HL-60/S4 treated with retinoic acid at 250 ng/mL for 4 days and 3 days (cell line): ENCODE data around the gene TDRD6.

Source experiments
- in situ Hi-C: fragments of 300-500 bp; cut with MboI; formaldehyde crosslinking; loops from 2 replicates; pipeline ENCODE4 v1.7.0; 2022; ENCODE audit warnings: low sequenced_read_pairs

Gene TDRD6

GRCh38 chr6:46688117-46688965 lies 656 bp downstream of the TDRD6 start:
- in situ Hi-C loops = no loop called here

DNA sequence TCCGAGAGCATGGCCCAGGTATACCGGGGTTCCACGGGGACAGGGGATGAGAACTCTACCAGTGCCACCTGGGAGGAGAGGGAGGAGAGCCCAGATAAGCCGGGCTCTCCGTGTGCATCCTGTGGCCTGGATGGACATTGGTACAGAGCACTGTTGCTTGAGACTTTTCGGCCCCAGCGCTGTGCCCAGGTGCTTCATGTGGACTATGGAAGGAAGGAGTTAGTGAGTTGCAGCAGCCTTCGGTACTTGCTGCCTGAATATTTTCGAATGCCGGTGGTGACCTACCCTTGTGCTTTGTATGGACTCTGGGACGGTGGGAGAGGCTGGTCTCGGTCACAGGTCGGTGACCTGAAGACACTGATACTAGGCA lies 1.3 kb downstream of the TDRD6 start:
- in situ Hi-C loops = no loop called here

DNA sequence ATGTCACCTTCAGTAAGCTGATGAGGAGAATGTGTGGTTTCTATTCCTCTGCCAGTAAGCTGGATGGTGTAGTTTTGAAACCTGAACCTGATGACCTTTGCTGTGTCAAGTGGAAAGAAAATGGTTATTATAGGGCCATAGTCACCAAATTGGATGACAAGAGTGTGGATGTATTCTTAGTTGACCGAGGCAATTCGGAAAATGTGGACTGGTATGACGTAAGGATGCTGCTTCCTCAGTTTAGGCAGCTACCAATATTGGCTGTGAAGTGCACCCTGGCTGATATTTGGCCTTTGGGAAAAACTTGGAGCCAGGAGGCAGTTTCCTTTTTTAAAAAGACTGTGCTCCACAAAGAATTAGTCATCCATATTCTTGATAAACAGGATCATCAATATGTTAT lies 2.0 kb downstream of the TDRD6 start:
- in situ Hi-C loops = no loop called here

GRCh38 chr6:46690141-46690755 lies 2.6 kb downstream of the TDRD6 start:
- in situ Hi-C loops = no loop called here

- in situ Hi-C loops = no loop called here
These were observed 3.3 kb downstream of the TDRD6 start for GRCh38 chr6:46690911-46691451.

- in situ Hi-C loops = loop anchor here (10.0 kb wide), 1 partner anchor 85 kb away; no protein-coding TSS in a partner anchor
These were observed 12.3 kb downstream of the TDRD6 start for GRCh38 chr6:46699970-46700369.

DNA sequence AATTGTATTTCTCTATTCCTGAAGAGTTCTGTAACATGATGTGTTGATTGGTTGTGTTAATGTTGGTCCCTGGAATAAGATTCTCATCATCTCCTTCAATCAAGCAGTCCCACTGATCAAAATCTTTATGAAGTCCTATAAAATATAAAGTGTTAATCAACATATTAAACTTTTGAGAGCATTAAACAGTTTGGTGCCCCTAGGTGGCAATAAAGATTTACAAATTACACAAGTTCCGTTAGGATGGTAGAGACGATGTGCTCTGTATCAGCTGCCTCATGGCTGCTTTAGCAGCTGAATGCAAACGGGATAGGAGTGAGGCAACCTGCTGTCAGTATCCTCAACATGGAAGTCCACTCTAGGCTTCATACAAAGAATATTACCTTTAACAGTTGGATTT lies 16.9 kb downstream of the TDRD6 start:
- in situ Hi-C loops = loop anchor here (10.0 kb wide), 1 partner anchor 80 kb away; no protein-coding TSS in a partner anchor

DNA sequence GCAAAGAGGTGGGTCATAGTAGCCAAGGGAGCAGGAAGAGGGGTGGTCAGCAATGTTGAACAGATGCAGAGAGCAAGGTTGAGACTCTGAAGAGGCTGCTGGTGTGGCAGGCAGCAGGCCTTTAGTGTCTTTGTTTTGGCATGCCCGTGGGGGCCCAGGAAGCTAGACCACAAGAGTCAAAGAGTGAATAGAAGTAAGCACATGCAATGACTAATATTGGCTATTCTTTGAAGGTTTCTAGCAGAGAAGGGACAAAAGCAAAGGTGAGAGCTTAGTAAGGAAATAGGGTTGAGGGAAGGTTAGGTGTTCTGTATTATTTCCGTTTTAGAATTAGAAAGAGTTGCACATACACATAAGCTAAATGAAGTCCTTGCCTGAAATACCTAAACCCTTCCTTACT lies 18.8 kb downstream of the TDRD6 start:
- in situ Hi-C loops = loop anchor here (10.0 kb wide), 1 partner anchor 78 kb away; no protein-coding TSS in a partner anchor

DNA sequence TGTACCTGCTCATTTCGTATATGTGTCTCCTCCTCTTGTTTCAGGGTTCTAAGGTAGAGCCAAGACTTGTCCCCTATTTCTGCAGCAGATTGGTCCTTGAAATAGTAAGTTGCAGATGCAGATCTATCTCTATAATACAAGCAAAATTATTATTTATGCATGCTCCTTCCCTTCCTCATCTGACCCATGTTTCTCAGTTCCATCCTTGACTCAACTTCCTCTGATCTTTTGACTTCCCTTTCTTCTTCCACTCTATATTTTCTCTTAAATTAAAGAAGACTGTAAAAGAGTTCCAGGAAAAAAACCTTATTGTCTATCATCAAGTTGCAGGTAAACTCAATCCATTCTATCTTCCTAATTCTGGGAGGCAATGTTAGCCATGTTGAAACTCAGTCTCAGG lies 23.8 kb downstream of the TDRD6 start:
- in situ Hi-C loops = no loop called here

GRCh38 chr6:46715141-46715540 lies 27.5 kb downstream of the TDRD6 start:
- in situ Hi-C loops = no loop called here

- in situ Hi-C loops = no loop called here
These were observed 31.4 kb downstream of the TDRD6 start for GRCh38 chr6:46719099-46719498.

DNA sequence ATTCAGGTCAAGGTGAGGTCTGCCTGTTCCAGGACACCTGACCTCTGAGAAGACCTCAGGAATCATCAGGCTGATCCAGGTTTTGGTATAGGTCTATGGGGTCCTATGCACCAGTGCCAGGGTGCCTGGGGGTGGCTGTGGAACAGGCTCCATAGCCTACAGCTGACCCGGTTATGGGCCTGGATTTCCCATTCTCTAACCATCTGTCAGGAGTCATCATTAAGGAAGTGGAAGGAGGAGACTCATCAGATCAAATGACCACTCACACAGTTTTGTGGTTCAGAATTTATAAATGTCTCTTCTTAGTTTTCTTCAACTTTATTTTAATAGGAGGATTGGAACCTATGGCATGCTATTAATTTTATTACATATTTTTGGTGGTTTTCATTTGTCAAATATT lies 32.7 kb downstream of the TDRD6 start:
- in situ Hi-C loops = no loop called here

GRCh38 chr6:46729787-46730326 lies 42.2 kb downstream of the TDRD6 start:
- in situ Hi-C loops = no loop called here

- in situ Hi-C loops = no loop called here
These were observed 43.3 kb downstream of the TDRD6 start for GRCh38 chr6:46730921-46731461.

DNA sequence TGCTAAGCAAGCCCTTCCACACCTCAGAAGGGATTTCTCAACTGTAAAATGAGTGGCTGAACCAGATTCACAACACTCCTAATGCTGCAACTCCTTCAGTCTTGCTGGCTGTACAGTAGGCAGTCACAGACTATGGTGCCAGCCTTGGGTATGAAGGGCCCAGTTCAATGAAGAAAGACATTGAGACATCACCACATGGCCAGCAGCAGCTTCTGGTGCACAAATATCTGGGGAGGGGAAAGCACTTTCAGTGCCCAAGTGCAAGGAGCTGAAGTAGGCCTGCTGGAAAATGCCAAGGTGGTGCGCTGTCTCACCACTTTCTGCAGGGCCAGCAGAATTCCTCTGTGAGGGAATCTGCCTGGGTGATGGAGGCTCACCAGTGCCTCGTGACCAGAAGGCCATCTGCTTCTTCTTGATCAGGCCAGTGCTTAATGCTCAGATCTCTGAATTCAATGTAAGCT lies 45.7 kb downstream of the TDRD6 start:
- in situ Hi-C loops = no loop called here

DNA sequence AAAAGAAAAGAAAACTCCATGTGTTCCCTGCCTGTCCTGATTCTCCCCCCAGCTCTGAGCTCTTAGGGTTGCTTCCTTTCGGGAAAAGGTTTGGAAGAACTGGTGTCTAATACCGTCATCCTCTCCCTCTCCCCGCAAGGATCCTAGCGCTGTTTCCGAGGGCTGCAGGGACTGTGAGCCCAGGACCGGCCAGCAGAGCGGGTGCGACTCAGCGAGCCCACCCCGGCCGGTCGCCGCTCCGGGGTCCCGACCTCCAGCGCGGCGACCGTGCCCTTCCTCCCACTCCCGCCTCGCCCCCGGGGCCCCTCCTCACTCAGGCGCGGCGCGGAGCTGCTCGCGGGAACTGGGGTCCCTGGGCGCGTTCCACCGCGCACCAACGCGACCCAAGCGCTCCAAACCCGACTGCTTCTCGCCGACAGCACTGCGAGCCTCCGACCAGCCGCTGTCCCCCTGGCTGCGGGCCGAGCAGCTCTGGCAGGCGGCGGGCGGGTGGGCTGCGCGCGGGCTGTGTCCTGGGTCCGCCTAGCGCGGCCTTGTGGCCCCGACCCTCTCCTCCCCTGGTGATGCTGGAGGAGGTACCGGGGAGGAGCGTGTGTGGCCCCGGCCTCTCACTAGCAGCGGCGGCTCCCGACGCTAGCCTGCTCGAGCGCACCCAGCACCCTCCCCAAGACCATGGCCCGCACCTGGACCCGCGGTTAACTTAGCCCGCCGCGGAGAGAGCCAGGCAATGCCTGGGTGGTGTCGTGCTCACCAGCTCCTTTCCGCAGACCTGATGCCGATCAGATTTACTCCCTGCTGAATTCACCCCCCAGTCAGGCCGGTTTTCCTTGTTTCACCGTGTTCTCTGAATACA lies 47.4 kb downstream of the TDRD6 start, which contains the start of gene PLA2G7:
TSS of gene PLA2G7 (minus strand) at position 509 of the 853 bp plus-strand sequence. CDS start 12,484 bp downstream, outside the sequence.
- in situ Hi-C loops = no loop called here

DNA sequence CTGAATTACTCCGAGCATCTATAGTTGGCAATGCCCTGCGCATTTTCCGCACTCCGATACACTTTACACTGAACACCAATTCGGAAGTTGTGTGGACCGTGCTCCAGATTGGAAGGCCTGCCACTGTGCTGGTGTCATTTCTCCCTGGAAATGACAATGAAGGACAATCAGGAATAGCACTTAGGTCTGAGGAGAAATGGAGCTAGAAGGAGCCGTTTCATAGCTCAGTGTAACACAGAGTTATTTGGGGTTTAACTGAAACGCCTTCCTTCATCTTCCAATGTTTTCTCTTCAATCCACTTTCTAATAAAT lies 48.0 kb downstream of the TDRD6 start:
- in situ Hi-C loops = no loop called here

- in situ Hi-C loops = no loop called here
These were observed 49.2 kb downstream of the TDRD6 start for GRCh38 chr6:46736906-46737305.

DNA sequence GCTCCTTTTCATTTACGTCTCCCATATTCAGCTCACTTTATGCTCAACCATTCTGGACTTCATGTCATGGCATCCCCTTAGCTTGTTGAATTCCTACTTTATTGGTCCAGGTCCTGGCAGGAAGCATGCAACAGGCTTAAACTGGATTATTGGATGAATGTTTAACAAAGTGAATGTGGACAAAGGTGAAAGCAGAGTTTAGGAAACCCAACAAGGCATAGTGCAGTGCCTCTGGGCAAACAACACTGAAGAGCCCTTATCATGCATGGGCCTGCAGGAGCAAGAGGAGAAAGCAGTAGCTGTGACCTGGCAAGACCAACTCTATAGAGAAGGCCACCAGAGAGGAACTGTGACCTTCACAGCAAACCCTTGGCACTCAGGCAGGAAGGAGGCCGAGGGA lies 53.8 kb downstream of the TDRD6 start:
- in situ Hi-C loops = no loop called here

DNA sequence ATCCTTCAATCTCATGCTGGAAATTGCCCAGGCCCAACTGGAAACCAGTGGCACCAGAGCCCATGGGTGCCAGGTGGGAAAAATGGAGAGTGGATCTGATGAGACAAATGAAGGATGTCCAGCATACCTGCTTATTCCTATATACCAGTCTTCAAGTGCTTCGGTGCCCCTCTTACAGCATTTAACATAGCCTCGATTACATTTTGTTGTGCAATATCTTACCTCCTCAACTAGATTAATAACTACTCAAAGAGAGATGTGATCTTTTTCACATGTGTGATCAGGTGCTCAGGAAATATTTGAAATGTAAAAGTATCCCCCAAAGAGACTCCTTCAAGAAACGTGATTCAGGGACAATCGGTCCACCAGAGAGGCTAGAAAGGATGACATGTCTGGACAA lies 54.2 kb downstream of the TDRD6 start:
- in situ Hi-C loops = no loop called here
